GM18907 (cell line): Measurements from ENCODE around the gene NAALADL2.

Experiments
- ATAC-seq: cut with Tn5 transposase; IDR thresholded peaks from one replicate; pipeline ENCODE4 v1.9.1; 2021; ENCODE audit warnings: mild to moderate bottlenecking, moderate library complexity; ENCODE audit not compliant: unreplicated experiment

Gene NAALADL2

GRCh38 chr3:174859114-174859735, at the start of gene NAALADL2:
TSS of gene NAALADL2 (plus strand) at chr3:174859334.
- ATAC-seq = no peak

- ATAC-seq = no peak
Measured at GRCh38 chr3:174810254-174810653, 48.9 kb upstream of the NAALADL2 start.

DNA sequence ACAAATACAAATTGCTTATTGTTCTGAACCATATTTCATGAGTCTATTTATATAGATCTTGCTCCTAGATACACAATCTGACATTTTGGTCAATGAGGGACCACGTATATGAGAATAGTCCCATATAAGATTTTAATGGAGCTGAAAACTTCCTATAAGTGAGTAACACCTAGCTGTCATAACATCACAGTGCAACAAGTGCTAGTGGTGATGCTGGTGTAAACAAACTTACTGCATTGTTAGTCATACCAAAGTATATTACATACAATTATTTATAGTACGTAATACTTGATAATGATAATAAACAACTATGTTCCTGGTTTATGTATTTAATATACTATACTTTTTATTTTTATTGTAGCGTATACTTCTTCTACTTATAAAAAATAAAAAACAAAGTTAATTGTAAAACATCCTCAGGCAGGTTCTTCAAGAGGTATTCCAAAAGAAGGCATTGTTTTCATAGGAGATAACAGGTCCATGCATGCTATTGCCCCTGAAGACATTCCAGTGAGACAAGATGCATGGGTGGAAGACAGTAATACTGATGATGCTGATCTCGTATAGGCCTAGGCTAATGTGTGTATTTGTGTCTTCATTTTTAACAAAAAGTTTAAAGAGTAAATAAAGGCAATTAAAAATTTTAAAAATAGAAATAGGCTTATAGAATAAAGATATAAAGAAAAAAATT, 46.8 kb upstream of the NAALADL2 start:
- no peak for ATAC-seq

DNA sequence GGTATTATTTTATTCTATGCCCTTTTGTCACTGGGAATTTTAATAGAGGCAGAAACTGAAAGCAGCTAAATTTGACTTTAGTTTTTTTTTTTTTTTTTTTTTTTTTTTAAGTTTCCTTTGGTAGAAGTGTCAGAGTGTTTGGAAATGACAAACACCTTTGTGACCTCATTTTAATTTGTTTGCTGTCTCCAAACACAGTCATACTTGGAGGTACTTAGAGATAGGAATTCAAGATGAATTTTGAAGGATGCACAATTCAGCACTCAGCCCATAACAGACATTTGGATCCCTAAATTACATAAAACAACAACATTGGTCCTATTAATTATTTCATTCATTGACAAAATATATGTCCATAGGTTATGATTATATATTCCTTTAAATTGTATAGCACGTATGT, 43.4 kb upstream of the NAALADL2 start:
- no peak for ATAC-seq

DNA sequence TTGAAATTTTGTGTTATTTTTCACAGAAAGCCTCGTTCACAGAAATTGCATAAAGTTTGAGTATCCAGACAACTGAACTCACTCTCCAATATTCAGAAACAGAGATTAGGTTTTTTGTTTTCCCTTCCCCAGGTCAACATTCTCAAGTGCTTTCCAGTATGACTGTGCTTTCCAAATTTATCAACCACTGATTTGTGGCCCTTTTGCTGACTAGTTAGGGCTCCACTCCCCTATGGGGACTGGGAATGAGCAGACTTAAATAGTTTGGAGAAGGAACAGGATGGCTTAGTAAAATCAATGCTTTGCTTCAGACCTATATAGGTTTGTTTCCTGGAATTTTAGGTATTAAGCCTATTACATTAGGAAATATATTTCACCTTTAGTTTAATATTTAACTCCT, 38.2 kb upstream of the NAALADL2 start:
- ATAC-seq = no peak

- no peak for ATAC-seq
Measured at GRCh38 chr3:174821477-174821876, 37.7 kb upstream of the NAALADL2 start.

- no peak for ATAC-seq
Measured at GRCh38 chr3:174822320-174822719, 36.8 kb upstream of the NAALADL2 start.

DNA sequence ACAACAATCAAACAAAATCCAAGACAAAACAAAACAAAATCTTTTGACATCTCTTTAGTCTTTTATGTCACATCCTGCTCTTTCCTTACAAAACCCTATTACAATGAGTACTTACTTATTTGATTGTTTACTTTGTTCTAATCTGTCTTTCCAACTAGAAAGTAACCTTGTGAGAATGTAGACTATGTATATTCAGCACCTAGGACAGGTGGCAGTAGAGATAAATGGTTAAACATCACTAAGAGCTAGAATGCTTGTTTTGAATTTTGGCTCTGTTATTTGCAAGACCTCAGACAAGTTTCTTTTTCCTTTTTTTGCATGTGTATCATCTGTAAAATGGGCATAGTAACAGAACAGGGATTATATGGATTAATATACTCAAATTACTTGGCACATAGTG, 33.1 kb upstream of the NAALADL2 start:
- no peak for ATAC-seq

DNA sequence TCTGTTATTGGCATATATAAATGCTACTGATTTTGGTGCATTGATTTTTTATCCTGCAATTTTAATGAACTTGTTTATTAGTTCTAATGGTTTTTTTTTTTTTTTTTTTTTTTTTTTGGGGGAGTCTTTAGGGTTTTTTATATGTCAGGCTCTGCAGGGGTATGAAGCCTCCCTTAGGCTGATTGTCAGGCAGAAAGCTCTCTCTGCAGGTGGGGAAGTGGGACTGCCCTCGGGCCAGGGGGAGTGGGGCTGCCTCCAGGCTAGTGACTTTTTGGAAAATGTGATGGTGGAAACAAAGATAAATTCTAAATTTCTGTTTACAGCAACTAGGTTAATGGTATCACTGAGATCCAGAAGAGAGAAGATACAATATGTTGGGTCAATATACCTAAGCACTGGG, 14.4 kb upstream of the NAALADL2 start:
- ATAC-seq = no peak

- ATAC-seq = no peak
Measured at GRCh38 chr3:174846055-174846454, 13.1 kb upstream of the NAALADL2 start.

DNA sequence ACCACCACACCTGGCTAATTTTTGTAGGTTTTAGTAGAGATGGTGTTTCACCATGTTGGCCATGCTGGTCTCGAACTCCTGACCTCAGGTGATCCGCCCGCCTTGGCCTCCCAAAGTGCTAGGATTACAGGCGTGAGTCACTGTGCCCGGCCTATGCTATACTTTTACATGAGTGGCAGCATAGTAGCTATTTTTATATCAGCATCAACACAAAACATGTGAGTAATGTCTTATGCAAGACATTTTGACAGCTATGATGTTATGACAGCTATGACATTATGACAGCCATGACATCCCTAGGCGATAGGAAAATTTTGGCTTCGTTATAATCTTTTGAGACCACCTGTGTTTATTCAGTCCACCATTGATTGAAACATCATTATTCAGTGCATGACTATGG, 4.1 kb upstream of the NAALADL2 start:
- no peak for ATAC-seq

DNA sequence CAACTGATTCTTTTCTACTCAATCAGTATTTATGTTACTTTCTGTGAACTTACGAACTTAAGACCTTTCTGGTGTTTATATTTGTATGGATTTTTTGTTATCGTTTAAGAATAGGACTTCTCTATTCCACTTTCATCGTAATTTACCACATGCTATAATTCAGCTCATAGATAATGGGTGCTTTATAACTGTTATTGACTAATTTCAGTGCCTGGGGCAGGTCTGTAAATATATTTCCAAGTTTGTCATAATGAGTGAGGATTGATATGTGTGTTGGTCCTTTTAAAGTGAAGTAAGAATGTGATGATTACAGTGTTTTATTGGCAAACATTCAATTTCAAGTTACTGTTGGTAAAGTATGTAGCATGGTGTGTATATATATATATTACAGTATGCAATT, 1.8 kb upstream of the NAALADL2 start:
- no peak for ATAC-seq

DNA sequence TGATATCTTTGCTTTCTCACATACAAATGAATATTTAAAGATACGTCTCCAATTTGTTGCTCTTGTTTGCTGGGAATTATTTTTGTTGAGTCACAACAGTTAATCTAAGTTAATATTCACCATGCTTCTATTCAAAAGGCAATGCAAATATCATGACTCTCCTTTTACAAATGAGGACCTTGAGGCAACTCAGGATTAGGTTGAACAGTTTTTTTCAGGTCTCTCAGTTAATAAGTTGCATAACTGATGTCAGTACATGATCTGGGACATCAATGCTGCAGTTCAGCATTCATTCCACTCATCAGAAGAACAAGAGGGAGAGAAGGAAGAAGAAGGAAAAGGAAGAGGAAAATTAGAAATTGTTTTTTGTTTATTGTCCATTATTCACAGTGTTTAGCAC, 781 bp upstream of the NAALADL2 start:
- no peak for ATAC-seq

DNA sequence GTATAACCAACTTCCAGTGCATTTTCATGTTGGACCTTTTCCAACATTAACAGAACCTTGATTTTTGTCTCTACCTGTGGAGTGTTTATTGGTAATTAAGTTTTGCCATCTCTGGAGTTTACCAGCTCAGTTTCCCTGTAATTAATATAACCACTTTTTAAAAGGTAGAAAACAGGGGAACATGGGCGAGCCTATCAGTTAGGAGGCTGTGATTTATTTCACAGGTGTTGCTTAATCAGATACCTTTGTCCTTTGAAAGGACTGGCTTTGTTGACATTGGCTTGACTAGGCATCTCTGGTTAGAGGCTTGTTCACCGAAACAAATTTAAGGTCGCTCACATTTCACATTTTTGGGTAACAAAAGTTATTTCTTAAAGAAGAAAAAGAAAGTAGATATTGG, 622 bp downstream of the NAALADL2 start:
- no peak for ATAC-seq

- no peak for ATAC-seq
Measured at GRCh38 chr3:174862101-174862500, 3.0 kb downstream of the NAALADL2 start.

GRCh38 chr3:174862666-174863065, 3.5 kb downstream of the NAALADL2 start:
- ATAC-seq = no peak

- ATAC-seq = no peak
Measured at GRCh38 chr3:174863488-174863887, 4.4 kb downstream of the NAALADL2 start.

DNA sequence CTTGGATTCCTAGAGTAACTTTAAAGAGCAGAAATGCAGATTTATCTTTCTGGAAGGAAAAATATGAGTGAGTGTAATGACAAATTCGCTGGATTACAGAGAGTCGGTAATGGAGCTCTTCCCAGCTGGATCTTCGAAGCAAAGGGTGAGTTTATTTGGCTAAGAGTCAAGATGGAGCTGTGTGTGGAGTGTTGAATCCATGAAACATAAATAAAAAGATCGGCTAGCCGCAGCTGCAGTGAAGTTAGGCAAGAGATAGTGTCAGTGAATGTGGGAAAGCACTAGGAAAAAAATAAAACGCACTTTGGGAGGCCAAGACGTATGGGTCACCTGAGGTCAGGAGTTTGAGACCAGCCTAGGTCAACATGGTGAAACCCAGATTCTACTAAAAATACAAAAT, 10.3 kb downstream of the NAALADL2 start:
- no peak for ATAC-seq

GRCh38 chr3:174873832-174874657, 14.9 kb downstream of the NAALADL2 start:
- no peak for ATAC-seq

GRCh38 chr3:174882789-174883188, 23.7 kb downstream of the NAALADL2 start:
- no peak for ATAC-seq

GRCh38 chr3:174883881-174884675, 24.9 kb downstream of the NAALADL2 start:
- ATAC-seq = no peak
